Osteocyte (in vitro differentiated cells): ENCODE measurements around the gene SMC6. TPM values are rescaled to one million over a fixed set of nuclear protein-coding genes. Genes with fewer than 3 reads are reported as not detected.

ENCODE experiments used
- DNase-seq: peaks from one replicate; pipeline ENCODE4 v3.0.0; 2021; ENCODE audit warnings: mixed read lengths; ENCODE audit not compliant: unreplicated experiment; ENCODE audit errors: extremely low spot score
- H3K27ac Mint-ChIP-seq: one replicate; pipeline ENCODE4 v1.8.0; 2021; ENCODE audit warnings: mild to moderate bottlenecking, mixed read lengths; ENCODE audit not compliant: unreplicated experiment
- H3K27me3 Mint-ChIP-seq: one replicate; pipeline ENCODE4 v1.8.0; 2021; ENCODE audit warnings: mixed read lengths; ENCODE audit not compliant: unreplicated experiment
- H3K36me3 Mint-ChIP-seq: one replicate; pipeline ENCODE4 v1.8.0; 2021; ENCODE audit warnings: mixed read lengths; ENCODE audit not compliant: unreplicated experiment
- H3K4me1 Mint-ChIP-seq: one replicate; pipeline ENCODE4 v1.8.0; 2021; ENCODE audit warnings: mixed read lengths; ENCODE audit not compliant: unreplicated experiment
- H3K4me3 Mint-ChIP-seq: one replicate; pipeline ENCODE4 v1.8.0; 2021; ENCODE audit warnings: mild to moderate bottlenecking, moderate library complexity, mixed read lengths; ENCODE audit not compliant: unreplicated experiment
- H3K9me3 Mint-ChIP-seq: one replicate; pipeline ENCODE4 v1.8.0; 2021; ENCODE audit warnings: mixed read lengths; ENCODE audit not compliant: unreplicated experiment
- CTCF ChIP-seq: fragments of 200-600 bp; sonication (generic); IDR thresholded peaks from 2 replicates; pipeline ENCODE4 v1.5.0; 2021; ENCODE audit warnings: antibody characterized with exemption, mild to moderate bottlenecking, moderate library complexity
- total RNA-seq: library from RNA; stranded (reverse); gene quantifications from 2 replicates; pipeline ENCODE4 v1.2.1, GENCODE V29; 2021

SMC6 gene
- total RNA-seq, 1 donor from 2014 or later, result 21.3 TPM

- H3K4me1 Mint-ChIP-seq, result no peaks in the 10 kb centered on the region
- no peak overlapping the region for H3K27ac Mint-ChIP-seq
- H3K9me3 Mint-ChIP-seq, result no peaks in the 10 kb centered on the region
- H3K36me3 Mint-ChIP-seq, result peaks cover 4% of the 10 kb centered on the region
- no peak for TF ChIP-seq CTCF
- H3K4me3 Mint-ChIP-seq, result no peak overlapping the region
- no peaks in the 10 kb centered on the region for H3K27me3 Mint-ChIP-seq
- no peak for DNase-seq
Measured at GRCh38 chr2:17768894-17769293, 15.3 kb upstream of the SMC6 start.

- no peaks in the 10 kb centered on the region for H3K27me3 Mint-ChIP-seq
- no peaks in the 10 kb centered on the region for H3K4me1 Mint-ChIP-seq
- H3K4me3 Mint-ChIP-seq, result no peak overlapping the region
- no peaks in the 10 kb centered on the region for H3K9me3 Mint-ChIP-seq
- TF ChIP-seq CTCF, result no peak
- H3K36me3 Mint-ChIP-seq, result no peaks in the 10 kb centered on the region
- no peak for DNase-seq
- H3K27ac Mint-ChIP-seq, result no peak overlapping the region
Measured at GRCh38 chr2:17765398-17765797, 11.8 kb upstream of the SMC6 start.

- H3K27ac Mint-ChIP-seq, result no peak overlapping the region
- no peak overlapping the region for H3K4me3 Mint-ChIP-seq
- no peak for TF ChIP-seq CTCF
- no peaks in the 10 kb centered on the region for H3K27me3 Mint-ChIP-seq
- no peaks in the 10 kb centered on the region for H3K36me3 Mint-ChIP-seq
- H3K9me3 Mint-ChIP-seq, result no peaks in the 10 kb centered on the region
- no peak for DNase-seq
- no peaks in the 10 kb centered on the region for H3K4me1 Mint-ChIP-seq
Measured at GRCh38 chr2:17763641-17764333, 10.2 kb upstream of the SMC6 start.

GRCh38 chr2:17762451-17762850, 8.8 kb upstream of the SMC6 start:
- H3K36me3 Mint-ChIP-seq, result no peaks in the 10 kb centered on the region
- TF ChIP-seq CTCF, result no peak
- no peak for DNase-seq

GRCh38 chr2:17759805-17760204, 6.2 kb upstream of the SMC6 start:
- DNase-seq, result no peak
- peaks cover 25% of the 10 kb centered on the region for H3K4me1 Mint-ChIP-seq
- TF ChIP-seq CTCF, result no peak
- H3K36me3 Mint-ChIP-seq, result no peaks in the 10 kb centered on the region
- H3K27ac Mint-ChIP-seq, result no peak overlapping the region
- no peak overlapping the region for H3K4me3 Mint-ChIP-seq
- H3K9me3 Mint-ChIP-seq, result no peaks in the 10 kb centered on the region
- no peaks in the 10 kb centered on the region for H3K27me3 Mint-ChIP-seq

More at GRCh38 chr2:17762451-17762850, 8.8 kb upstream of the SMC6 start:
- Mint-ChIP-seq H3K4me3 (no peak overlapping the region), H3K27me3 (no peaks in the 10 kb centered on the region), H3K4me1 (peaks cover 5% of the 10 kb centered on the region), H3K27ac (no peak overlapping the region), H3K9me3 (no peaks in the 10 kb centered on the region)
